KOPT-K1 (cell line): ENCODE results near the gene MTM1.

ENCODE experiments used
- H3K27ac ChIP-seq: fragments of 200-600 bp; sonication (generic); 2 replicates; pipeline ENCODE4 v1.5.1; 2016; ENCODE audit warnings: antibody characterized with exemption, mild to moderate bottlenecking, low read depth, low read length; ENCODE audit not compliant: poor library complexity, severe bottlenecking
- H3K36me3 ChIP-seq: fragments of 200-600 bp; sonication (generic); 2 replicates; pipeline ENCODE4 v1.5.1; 2017; ENCODE audit warnings: antibody characterized with exemption, mild to moderate bottlenecking, low read length, moderate library complexity; ENCODE audit not compliant: insufficient read depth
- H3K9me3 ChIP-seq: fragments of 200-600 bp; sonication (generic); 2 replicates; pipeline ENCODE4 v1.5.1; 2017; ENCODE audit warnings: antibody characterized with exemption, low read length, mild to moderate bottlenecking; ENCODE audit not compliant: insufficient read depth, poor library complexity, severe bottlenecking

MTM1 gene

DNA sequence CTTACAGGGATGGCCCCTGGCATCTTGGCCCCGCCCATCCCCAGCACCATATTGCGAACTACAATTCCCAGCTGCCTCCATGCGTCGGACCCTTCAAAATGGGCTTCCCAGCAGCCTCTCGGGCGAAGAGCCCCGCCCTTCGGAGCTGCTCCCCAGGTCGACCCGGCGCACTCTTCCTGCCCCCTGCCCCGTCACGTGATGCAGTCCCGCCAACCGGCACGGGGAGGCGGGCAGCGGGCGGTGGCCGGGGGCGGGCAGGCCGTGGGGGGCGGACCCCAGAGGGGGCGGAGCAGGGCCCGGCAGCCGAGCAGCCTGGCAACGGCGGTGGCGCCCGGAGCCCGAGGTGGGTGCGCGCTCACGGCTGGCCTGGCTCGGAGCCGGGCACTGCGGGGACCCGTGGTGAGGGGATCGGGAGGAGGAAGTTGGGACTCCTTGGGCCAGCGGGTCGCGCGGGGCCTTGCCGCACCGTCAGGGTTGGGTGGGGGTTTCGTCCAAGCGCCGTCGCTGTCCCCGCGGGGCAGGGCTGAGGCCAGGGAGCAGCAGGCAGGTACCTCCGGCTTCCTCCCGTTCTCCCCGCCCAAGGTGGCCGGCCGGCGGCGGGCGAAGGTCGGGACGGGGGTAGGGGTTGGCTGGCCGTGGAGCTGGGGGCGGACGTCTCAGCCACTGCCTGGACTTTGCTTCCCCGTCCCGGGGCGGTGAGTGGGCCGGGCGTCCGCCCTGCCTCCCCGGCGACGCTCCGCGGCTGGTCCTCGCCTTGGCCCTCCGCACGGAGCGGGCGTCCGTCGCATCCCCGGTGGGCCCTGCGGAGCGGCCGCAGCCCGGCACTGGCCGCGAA lies at the start of gene MTM1:
MTM1 (plus strand) TSS at position 302 of the 835 bp plus-strand sequence. CDS start 23,994 bp downstream, outside the sequence.
- Histone ChIP-seq H3K9me3 (no peaks in the 10 kb centered on the region), H3K27ac (peak within 1 kb of the TSS; percentile 84), H3K36me3 (no peaks in the 10 kb centered on the region)

DNA sequence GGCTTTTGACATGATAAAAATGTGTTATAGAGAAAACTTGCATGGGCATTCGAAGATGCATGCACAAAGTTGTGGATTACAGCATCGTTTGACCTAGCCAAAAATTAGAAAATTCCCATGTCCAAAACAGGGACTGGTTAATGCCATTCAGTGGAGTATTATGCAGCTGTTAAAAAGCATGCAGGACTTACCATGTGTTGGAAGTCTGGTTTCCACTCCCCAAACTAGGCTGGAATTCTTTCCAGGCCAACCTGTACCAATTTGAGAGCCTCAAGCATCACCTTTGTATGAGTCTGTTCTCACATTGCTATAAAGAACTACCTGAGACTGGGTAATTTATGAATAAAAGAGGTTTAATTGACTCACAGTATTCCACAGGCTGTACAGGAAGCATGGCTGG lies 45.9 kb upstream of the MTM1 start:
- H3K27ac ChIP-seq: no peak overlapping the region
- H3K9me3 ChIP-seq: no peaks in the 10 kb centered on the region
- H3K36me3 ChIP-seq: no peaks in the 10 kb centered on the region

DNA sequence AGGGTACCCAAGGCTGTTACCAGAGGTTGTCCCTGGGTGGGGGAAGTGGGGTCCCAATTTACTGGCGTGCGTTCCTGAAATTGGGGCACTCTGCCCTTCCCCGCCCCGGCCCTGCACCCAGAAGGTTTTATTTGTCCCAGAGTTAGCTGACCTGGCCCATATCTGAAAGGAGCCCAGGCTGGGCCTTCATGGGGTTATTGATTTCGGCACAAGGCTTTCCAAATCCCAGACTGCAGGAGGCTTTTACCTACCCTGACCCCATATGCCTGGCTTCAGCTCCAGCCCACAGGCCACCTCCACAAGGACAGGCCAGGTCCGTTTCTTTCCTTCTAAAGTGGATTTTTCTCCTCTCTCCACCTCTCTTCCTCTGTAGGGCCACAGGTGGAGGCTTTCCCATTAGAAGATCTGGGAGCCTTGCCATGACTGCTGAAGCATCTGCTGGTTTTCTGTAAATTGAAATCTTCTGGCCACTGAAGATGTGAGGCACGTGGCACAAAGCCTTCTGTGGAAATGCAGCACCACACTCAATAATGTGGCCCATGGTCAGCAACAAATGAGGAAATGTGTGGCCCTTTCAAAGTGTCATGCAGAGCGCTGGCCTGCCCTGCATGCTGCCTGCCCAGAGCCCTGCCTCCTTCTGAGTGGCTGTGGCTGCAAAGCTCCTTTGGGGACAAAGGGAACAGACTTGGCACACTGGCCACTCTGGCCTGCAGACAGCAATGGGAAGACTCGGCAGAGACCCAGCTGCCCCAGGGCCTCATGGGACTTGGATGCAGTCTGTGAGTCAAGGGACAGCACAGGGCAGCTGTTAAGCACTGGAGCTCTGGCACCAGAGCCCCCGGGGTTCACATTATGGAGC lies 43.1 kb upstream of the MTM1 start:
- H3K36me3 ChIP-seq: no peaks in the 10 kb centered on the region
- H3K9me3 ChIP-seq: no peaks in the 10 kb centered on the region

DNA sequence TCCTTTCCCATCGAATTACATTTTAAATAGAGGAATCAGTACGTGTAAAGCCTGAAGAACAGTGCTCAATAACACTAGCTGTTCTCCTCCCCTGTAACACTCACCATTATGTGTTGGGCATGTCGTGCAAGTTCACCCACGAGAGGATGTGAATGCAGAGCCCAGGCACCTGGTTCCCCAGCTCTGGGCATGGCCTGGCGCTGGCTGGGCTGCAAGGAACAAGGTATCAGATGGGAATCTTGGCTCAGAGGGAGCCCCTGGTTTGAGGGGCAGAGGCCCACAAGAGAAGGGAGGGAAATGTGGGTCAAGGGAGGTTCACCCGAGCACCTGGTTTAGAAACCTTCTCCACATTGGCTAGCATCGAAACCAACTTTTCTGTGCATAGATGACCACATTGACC lies 41.7 kb upstream of the MTM1 start:
- no peaks in the 10 kb centered on the region for H3K36me3 ChIP-seq
- H3K9me3 ChIP-seq: no peaks in the 10 kb centered on the region
- no peak overlapping the region for H3K27ac ChIP-seq

More for the DNA sequence above, 43.1 kb upstream of the MTM1 start:
- no peak overlapping the region for H3K27ac ChIP-seq

DNA sequence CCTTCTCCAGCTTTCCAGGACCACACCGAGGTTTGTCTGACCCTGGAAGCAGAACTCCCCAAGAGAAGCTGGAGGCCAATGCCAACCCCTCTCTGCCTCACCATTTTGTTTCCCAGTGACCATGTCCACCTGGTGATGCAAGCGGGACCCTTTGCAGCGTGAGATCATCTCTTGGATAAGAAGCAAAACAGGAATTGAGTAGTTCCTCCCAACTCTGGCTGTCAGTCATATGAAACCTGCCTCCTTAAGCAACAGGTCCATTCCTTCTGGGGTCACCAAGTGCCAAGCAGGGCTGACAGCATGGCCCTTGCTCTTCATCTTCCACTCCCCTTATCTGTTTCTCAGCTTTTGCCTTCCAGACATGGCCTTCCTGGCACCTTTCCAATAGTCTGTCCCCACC lies 41.3 kb upstream of the MTM1 start:
- H3K36me3 ChIP-seq: no peaks in the 10 kb centered on the region
- H3K27ac ChIP-seq: no peak overlapping the region
- no peaks in the 10 kb centered on the region for H3K9me3 ChIP-seq

DNA sequence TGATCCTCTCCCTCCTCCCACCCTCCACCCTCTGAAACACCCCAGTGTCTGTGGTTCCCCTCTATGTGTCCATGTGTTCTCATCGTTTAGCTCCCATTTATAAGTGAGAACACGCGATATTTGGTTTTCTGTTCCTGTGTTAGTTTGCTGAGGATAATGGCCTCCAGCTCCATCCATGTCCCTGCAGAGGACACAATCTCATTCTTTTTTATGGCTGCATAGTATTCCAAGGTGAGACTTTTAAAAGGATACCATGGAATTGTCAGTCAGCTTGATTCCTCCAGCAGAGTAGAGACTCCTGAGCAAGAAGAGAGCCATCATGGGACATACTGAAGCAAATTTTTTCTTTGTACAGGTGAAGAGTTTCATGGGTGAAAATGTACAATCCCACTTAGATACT lies 38.8 kb upstream of the MTM1 start:
- Histone ChIP-seq H3K9me3 (no peaks in the 10 kb centered on the region), H3K36me3 (no peaks in the 10 kb centered on the region), H3K27ac (no peak overlapping the region)

DNA sequence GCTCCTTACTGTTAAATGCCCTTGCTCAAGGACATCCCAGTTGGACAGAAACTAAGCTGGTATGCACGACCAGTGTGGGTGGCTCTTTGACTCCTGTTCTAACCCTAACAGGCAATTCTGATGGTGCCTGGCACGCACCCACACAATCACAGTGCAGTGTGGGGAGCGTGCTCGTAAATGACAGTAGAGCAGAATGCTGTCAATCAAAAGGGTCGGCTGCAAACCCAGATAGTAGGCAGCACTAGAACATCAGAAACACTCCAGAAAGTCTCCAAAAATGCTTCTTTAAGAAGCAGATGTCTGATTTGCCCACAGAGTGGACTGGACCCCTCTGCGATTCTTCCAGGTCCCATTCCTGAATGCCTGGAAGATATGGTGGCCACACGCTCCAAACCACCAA lies 37.6 kb upstream of the MTM1 start:
- Histone ChIP-seq H3K9me3 (no peaks in the 10 kb centered on the region), H3K36me3 (no peaks in the 10 kb centered on the region)

DNA sequence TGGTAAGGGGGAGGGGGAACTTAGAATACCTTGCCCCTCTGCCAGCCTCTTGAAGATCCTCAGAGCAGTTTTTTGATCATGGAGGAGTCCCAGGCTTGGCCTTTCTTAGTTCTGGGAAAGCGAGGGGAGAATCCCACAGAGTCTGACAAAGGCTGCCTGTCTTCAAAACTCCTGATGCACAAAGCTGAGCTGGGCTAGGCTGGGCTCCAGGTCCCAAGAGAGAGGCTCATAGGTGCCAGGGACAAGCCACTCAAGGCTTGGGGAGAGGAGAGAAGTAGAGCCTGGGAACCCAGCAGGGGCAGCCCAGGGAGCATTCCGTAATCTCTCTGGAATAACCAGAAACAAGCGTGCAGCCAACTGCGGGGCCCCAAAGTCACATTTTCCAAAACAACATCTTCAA lies 37.0 kb upstream of the MTM1 start:
- H3K9me3 ChIP-seq: no peaks in the 10 kb centered on the region
- no peaks in the 10 kb centered on the region for H3K36me3 ChIP-seq
- H3K27ac ChIP-seq: no peak overlapping the region

More for the DNA sequence above, 37.6 kb upstream of the MTM1 start:
- no peak overlapping the region for H3K27ac ChIP-seq

DNA sequence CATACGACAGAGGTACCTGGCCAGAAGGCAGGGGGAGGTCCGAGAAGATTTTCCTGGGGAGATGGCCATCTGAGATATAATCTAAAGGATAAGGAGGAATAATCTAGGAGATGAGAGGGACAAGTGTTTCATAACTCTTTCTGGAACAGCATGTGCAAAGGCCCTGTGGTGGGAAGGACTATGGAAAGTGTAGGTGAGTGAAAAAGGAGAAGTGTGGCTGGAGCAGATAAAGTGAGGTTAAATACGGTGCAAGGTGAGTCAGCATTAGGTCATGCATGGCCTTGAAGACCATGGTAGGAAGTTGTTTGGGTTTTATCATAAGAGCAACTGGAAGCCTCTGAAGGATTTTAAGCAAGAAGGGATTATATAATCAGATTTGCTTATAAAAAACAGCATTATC lies 34.6 kb upstream of the MTM1 start:
- no peaks in the 10 kb centered on the region for H3K9me3 ChIP-seq
- H3K27ac ChIP-seq: no peak overlapping the region
- no peaks in the 10 kb centered on the region for H3K36me3 ChIP-seq

DNA sequence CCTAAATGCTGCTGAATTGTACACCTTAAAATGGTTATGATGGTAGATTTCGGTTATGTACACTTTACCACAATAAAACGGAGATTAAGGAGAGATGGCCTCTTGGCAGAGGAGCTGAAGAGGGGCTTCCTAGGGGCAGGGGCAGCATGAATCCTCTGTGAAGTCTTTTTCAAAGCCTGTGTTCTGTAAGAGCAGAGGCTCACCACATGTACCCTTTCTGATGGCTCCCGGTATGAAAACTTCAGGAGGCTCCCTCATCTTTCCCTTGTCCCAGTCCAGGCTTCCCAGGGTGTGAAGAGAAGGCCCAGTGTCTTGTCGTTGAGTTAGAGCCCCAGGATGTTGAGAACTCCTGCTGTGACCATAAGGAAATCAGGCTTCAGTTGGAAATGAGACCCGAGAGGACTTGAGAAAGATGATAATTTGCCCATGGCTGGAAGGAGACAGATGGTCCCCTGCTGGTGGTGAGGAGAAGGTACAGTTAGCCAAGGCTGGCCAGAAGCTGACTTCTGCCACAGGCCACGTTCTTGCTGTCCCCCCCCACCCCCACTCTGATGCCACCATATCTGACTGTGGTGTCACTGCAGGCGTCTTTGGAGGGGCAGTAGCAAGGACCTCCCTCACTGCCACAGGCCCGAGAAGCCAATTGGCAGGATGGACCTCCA lies 31.8 kb upstream of the MTM1 start:
- Histone ChIP-seq H3K36me3 (no peaks in the 10 kb centered on the region), H3K9me3 (no peaks in the 10 kb centered on the region), H3K27ac (no peak overlapping the region)

DNA sequence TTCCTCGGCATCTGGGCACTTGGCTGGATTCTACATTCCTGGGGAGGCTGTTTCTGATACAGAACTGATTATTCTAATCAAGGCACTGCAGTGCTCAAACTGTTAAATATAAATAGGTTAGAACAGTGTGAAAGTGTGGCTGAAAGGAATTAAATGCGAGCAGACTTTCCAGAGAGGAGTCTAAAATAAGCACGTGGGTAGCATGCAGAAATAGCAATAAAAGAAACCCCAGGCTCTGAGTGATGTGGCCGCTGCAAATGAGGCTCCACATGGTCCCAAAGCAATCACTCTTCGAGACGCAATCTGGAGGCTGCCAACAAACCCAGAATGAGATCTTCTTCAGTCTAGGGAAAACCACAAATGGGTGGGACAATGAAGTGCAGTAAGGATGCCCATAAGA lies 30.6 kb upstream of the MTM1 start:
- Histone ChIP-seq H3K27ac (no peak overlapping the region), H3K36me3 (no peaks in the 10 kb centered on the region), H3K9me3 (no peaks in the 10 kb centered on the region)

DNA sequence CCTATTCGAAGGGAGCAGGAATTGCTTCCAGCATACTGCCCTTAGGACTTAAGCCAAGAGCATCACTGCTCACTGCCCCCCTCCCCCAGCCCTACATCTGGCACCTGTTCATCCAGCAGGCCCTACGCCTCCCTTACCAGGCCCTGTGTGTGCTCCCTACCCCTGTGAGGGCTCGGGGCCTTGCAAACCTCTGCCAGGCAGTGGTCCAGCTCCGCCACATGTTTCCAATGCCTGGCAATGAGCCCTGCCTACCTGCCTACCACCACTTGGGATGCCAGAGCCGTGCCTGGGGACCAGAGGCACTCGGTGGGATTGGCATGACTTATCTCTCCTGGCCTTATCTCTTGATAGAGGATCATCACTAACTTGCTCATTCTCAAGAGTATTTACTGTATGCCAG lies 27.5 kb upstream of the MTM1 start:
- no peak overlapping the region for H3K27ac ChIP-seq
- H3K9me3 ChIP-seq: no peaks in the 10 kb centered on the region
- H3K36me3 ChIP-seq: no peaks in the 10 kb centered on the region

DNA sequence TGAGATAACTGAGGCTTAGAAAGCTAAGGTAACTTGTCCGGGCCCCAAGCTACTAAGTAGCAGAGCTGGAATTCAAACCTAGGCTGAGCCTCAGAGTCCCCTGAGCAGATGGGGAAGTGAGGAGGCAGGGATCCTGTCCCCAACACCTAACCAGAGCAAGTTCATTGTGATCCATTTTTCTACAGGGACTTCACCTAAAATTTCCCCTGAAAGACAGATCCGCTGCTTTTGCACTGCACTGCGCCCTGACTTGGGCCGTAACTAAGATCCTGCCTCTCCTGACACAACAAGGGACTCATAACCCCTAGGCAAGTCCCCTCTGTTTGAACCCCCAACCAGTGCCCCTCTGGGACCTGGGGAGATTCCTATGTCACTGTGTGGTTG lies 25.6 kb upstream of the MTM1 start:
- Histone ChIP-seq H3K27ac (no peak overlapping the region), H3K9me3 (no peaks in the 10 kb centered on the region), H3K36me3 (no peaks in the 10 kb centered on the region)

DNA sequence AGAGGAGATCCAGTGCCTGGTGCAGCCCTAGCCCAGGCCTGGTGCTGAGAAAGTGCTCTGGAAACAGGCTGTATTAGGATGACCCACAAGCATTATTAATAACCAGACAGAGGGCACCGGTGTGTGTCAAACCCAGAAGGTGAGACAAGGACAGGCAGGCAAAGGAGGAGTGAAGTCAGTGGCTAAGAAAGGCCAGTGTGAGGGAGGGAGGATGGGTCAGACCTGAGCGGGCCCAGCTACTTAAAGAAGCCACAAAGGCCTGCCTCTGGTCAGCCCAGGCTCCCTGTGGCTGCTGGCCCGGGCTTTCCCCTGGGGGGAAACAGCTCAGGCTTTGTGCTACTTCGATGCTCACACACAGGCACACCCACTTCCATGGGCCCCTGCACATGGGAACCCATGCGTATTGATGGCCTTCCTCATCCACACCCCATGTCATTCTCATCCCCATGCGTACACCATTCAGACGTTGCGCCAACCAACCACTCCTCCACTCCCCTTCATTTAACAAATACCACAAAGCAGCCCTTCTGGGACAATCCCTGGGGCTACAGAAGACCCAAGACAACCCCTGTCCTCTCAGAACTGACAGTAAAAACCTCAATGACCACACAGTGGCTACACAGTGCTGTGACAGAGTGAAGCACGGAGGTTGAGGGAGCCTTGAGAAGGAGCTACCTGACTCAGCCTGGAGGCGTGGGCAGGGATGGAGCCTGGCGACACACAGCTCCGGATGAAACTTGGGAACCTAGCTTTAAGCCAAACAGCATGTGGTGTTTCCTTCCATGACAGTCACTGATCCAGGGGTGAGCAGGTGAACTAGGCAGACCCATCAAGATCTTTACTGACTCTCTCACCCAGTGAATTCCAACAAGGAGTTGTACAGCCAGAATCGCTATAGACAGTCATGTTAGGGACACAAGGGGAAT lies 24.9 kb upstream of the MTM1 start:
- Histone ChIP-seq H3K27ac (no peak overlapping the region), H3K9me3 (no peaks in the 10 kb centered on the region), H3K36me3 (no peaks in the 10 kb centered on the region)
